NCI-H446 (cell line): ENCODE measurements around the gene SMARCE1.

Experiments
- DNase-seq, 2 experiments: peaks; one replicate each; lab custom pipeline; 2025; lab: John Stamatoyannopoulos, UW

The SMARCE1 gene

GRCh38 chr17:40582328-40582901 lies 65.2 kb downstream of the SMARCE1 start:
- no peak for DNase-seq

- DNase-seq: no peak
Measured at GRCh38 chr17:40580140-40580539, 67.5 kb downstream of the SMARCE1 start.

- no peak for DNase-seq
Measured at GRCh38 chr17:40579471-40579870, 68.1 kb downstream of the SMARCE1 start.

GRCh38 chr17:40577611-40578065 lies 70.0 kb downstream of the SMARCE1 start:
- DNase-seq: no peak

- no peak for DNase-seq
Measured at GRCh38 chr17:40576113-40576740, 71.4 kb downstream of the SMARCE1 start.
